GM21367 (cell line): ENCODE results near the gene IL17RE.
"Not testable (repeated sequence)": the region's sequence is repeated elsewhere in the genome, so short reads cannot be mapped to it uniquely, and the experiment has no call there.

Source experiments
- ATAC-seq: cut with Tn5 transposase; IDR thresholded peaks from one replicate; pipeline ENCODE4 v1.9.1; 2021; ENCODE audit not compliant: unreplicated experiment

IL17RE gene

DNA sequence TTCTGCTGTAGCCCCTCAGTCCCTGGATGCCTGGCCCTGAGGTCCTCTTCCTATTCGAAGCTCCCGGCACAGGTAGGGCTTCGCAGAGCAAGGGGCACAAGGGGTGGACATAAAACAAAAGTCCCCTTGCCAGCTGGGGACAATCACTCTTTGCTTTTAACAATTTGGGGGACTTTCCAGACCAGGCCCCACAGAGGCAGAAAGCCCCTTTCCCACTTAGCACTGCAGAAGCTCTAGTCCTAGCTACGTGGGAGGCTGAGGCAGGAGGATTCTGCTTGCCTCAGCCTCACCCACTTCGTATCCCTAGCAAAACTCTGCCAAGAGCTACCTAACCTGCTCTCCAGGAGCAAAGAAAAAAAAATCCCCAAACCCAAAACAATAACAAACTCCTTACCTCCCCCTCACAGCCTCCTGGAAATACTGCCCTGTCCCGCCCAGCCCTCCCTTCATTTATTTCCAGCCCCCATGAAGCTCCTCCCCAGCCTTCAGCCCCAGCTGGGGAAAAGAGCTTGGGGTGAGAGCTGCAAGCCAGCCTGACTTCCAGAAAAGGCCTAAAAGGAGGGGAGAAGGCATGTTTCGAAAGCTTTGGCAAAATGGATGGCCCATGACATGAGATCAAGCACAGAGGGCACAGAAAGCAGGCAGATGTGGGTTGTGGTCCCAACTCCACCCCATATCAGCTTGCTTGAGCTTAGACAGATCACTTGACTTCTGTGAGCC is 22.7 kb upstream of the IL17RE start, which contains the start of gene CIDEC:
Gene CIDEC (minus strand): TSS at position 424 of the 720 bp plus-strand sequence. CDS start 1,767 bp downstream, outside the sequence.
- ATAC-seq, result no peak

DNA sequence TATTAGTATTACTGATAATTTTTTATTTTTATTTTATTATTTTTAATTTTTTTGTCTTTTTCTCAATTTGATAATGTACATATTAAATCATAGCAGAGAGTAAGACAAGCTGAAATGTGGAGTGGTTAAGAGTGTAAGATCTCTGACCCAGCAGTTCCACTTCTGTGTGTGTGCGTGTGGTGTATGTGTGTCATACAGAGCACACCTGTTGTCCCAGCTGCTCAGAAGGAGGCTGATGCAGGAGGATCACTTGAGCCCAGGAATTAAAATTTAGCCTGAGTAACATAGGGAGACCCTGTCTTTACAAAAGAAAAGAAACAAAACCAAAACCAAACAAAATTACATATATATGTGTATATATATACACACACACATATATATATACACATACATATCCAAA is 21.2 kb upstream of the IL17RE start:
- no peak for ATAC-seq

DNA sequence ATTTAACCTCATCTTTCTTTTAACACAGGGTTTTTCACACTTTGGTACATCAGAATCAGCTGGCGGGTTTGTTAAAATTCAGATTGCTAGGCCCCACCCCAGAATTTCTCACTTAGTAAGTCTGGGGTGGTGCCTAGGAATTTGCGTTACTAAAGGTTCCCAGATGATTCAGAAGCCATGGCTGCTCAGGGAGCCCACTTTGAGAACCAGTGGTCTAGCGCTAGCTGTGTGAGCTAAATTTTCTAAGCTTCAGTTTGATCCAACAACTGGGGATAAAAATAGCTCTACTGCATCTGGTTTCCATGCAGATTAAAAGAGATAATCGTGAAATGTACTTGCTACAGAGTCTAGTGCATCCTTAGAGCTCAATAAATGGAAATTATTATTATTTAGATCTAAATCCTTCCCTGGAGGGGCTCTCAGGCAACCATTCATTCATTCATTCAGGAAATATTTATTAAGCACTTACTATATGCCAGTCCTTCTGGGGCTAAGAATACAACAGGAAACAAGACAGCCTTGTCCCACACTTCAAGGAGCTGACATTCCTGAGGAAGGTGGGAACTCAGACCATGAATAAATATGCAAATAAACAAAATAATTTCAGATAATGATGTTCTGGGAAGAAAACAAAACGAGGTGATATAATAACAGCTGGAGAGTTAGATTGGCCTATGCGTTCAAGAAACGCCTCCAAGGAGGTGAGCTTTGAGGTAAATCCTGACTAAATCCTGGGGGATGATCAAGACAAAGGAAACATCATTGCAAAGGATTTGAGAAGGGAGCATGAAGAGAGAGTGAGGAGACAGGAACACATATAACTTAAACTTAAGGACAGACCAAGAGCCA is 18.7 kb upstream of the IL17RE start:
- ATAC-seq, result no peak

DNA sequence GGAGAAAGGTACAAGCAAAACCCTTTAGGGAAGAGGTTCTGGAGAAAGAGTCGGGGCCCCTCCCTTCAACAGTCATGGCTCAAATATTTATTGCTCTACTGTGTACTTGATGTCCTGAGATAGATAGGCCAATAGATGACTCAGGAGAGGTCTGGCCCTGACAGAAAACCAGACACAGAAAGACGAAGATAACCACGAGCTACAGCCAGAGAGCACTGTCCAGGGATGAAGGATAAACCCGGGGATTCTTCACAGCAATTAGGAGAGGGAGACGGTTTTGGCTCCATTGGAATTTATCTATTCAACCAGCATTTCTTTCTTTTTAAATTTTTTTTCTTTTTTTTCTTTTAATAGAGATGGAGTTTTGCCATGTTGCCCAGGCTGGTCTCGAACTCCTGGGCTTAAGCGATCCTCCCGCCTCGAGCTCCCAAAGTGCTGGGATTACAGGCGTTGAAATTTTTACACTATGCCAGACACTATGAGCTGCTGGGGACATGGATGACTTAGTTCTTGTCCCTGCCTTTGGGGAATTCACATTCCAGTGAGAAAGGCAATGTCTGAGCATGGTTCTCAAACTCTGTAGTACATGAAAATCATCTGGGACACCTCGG is 18.0 kb upstream of the IL17RE start:
- ATAC-seq, result no peak

DNA sequence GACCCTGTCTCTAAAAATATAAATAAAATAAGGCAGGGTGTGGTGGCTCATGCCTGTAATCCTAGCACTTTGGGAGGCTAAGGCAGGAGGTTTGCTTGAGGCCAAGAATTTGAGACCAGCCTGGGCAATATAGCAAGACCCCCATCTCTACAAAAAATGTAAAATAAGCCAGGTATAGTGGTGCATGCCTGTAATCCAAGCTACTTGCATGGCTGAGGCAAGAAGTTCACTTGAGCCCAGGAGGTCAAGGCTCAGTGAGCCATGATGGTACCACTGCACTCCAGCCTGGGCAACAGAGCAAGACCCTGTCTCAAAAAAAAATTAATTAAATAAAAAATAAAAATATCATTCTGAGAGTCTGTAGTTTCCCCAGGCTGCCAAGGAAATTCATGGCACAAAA is 16.3 kb upstream of the IL17RE start:
- ATAC-seq, result no peak

DNA sequence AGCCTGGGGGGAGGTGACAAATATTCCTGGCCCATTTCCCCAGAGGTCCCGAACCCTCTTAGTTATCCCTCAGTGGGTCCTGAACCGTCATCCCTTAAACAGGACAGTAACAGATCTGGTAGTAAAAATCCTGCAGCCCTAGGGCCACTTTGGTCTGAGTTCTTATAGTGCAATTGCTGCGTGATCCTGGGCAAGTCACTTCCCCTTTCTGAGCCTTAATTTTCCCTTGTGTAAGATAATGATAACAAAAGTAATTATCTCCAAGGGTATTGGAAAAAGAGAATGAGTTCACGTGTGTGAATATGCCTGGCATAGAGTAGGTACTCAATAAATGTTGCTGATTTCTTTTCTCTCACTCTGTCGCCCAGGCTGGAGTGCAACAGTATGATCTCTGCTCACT is 15.2 kb upstream of the IL17RE start:
- ATAC-seq, result no peak

DNA sequence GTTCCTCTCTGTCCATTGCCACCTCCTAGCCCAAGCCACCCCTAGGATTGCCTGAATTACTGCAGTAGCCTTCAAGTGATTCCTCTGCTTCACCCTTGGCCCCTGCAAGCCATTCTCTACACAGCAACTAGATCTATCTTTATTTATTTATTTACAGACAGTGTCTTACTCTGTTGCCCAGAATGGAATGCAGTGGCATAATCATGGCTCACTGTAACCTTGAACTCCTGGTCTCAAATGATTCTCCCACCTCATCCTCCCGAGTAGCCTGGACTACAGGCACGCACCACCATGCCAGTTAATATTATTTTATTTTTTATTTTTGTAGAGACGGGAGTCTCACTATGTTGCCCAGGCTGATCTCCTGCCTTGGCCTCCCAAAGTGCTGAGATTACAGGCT is 14.1 kb upstream of the IL17RE start:
- no peak for ATAC-seq

DNA sequence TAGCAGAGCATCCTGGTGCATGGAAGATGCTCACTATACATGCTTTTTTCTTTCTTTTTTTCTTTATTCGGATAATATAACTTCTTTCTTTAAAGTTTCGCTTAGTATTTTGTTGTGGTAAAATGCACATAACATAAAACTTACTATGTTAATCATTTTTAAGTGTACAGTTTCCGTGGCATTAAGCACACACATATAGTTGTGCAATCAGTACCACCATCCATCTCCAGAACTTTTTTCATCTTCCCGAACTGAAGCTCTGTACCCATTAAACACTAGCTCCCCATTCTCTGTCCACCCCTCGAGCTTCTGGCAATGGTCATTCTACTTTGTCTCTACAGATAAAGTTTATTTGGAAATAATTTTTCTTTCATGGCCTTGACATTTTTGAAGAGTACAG is 13.2 kb upstream of the IL17RE start:
- ATAC-seq, result no peak

DNA sequence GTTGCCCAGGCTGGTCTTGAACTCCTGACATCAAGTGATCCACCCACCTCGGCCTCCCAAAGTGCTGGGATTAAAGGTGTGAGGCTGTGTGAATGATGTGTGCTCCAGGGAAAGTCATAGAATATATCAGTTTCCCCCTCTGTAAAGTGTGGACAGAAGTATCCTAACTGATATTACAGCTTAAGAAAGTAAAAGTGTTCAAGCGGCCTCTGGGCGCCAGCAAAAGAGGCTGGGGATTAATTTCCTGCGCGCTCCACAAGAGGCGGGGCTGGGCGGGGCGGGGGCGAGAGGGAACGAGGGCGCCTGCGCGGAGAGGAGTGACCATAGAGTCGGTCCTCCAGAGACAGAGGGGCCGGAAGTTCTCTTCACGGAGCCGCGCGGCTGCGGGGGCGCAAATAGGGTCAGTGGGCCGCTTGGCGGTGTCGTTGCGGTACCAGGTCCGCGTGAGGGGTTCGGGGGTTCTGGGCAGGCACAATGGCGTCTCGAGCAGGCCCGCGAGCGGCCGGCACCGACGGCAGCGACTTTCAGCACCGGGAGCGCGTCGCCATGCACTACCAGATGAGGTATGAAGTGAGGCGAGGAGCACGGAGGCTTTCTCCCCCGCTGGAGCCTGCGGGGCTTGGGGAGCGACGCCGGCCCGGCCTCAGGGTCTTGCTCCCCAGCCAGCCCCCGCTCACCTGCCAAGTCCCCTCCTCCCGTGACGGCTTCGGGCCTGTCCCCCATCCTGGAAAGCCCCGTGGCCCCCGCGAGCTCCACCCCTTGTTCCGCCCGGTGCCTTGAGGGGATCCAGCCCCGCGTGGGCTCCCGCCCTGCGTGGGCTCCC is 12.2 kb upstream of the IL17RE start, which contains the start of gene JAGN1:
Gene JAGN1 (plus strand): TSS at position 362 of the 823 bp plus-strand sequence. CDS start 113 bp downstream, at position 475.
- ATAC-seq, result peak; percentile 61

DNA sequence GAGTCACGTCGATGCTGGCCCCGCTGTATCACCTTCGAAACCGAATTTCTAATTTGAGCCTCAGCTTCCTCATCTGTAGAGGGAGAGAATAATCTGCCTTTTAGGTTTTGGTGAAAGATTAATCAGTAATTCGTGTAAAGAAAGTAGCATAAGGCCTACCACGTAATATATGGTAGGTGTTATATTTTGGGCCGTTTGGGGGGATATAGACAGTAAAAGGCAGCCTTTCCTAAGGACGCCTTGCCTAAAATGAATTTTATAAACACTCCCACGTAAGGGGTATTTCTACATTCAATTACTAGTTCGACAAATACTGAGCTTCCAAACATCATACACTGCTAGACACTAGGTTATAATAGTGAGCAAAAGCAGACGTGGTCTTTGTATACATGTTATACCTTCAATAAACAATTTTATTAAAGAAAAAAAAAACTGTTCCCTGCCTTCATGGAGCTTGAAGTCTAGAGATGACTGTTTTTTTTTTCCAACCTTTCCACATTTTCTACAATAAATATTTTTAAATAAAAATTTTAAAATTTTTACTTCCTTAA is 11.5 kb upstream of the IL17RE start:
- no peak for ATAC-seq

DNA sequence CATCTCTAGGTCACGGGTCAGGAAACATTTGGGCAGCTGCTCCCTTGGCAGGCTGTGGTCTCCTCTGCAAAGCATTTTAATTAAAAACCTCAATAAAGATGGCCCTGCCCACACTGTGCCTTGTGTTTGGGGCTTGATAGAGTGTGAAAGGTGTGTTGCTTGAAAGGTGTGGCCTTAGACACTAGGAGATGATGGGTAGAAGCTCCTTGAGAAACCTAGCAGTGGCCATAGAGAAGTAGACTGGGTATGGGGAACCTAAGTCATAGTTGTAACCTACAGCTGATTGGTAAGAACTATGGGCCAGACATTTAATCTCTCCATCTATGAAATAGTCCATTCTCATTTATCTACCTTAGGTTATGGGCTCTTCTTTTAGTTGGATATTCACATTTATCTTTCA is 8.9 kb upstream of the IL17RE start:
- no peak for ATAC-seq

DNA sequence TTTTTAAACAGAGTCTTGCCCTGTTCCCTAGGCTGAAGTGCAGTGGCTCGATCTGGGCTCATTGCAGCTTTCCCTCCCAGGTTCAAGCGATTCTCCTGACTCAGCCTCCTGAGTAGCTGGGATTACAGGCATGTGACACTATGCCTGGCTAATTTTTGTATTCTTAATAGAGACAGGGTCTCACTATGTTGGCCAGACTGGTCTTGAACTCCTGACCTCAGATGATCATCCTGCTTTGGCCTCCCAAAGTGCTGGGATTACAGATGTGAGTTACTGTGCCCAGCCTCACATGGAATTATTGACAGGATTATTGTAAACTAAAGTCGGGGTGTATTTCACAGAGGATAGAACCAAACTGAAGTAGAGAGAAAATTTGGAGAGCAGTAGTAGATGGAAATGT is 6.9 kb upstream of the IL17RE start:
- ATAC-seq, result not testable (repeated sequence)

DNA sequence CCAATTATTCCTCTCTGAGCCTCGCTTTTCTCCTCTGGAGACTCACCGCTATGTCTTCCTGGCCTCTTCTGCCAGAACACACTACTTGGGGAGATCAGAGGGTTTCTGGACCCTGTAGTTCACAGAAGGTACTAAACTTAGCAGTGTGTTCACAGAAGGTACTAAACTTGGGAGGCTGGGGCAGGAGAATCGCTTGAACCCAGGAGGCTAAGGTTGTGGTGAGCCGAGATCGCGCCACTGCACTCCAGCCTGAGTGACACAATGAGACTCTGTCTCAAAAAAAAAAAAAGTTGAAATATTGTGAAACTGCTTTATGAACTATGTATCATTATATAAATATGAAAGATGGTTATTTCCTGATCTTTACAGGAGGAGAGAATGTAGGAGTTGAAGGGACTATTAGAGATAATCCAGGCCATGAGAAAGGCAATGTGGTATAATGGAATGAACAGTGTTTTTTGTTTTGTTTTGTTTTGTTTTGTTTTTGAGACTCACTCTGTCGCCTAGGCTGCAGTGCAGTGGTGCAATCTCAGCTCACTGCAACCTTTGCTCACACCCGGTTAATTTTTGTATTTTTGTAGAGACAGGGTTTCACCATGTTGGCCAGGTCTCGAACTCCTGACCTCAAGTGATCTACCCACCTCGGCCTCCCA is 5.8 kb upstream of the IL17RE start:
- ATAC-seq, result not testable (repeated sequence)

DNA sequence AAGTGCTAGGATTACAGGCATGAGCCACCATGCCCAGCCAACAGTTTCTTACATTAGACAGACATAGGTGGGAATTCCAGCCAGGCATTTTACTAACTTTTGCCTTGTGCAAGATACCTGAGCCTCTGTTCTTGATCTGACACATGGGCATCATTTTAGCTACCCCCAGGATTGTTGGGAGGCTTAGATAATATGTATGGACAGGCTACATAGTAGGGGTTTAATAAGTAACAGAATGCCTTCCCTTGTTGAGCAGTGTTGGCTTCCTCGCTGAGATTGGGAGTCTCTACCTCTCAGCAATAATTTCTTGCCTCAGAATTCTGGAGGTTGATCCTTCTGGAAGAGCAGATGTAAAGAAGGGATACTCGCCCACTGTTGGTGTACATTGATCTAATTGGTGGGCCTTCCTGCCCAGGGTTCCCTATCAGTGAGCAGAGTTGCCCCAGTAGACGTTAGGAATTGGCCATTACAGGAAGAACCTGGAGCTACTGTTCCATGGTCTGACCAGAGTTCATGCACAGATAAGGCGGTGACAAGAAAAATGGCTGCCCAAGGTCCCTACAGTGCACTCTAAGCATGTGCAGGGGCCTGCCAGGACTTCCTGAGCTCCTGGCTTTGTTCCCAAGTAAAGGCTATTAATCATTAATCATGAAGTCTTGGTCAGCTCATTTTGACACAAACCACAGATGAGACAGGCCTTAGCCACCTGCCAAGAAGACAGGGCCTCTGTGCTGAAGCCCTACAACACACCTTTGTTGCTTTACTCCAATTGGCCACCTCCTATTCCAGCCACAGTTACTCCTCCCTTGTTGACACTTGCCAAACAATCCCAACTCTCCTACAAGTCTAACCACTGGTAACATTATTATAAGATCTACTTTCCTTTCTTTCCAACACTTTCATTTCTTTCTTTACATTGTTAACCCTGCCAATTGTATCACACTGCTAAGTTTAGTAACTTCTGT is 5.0 kb upstream of the IL17RE start:
- ATAC-seq, result no peak

DNA sequence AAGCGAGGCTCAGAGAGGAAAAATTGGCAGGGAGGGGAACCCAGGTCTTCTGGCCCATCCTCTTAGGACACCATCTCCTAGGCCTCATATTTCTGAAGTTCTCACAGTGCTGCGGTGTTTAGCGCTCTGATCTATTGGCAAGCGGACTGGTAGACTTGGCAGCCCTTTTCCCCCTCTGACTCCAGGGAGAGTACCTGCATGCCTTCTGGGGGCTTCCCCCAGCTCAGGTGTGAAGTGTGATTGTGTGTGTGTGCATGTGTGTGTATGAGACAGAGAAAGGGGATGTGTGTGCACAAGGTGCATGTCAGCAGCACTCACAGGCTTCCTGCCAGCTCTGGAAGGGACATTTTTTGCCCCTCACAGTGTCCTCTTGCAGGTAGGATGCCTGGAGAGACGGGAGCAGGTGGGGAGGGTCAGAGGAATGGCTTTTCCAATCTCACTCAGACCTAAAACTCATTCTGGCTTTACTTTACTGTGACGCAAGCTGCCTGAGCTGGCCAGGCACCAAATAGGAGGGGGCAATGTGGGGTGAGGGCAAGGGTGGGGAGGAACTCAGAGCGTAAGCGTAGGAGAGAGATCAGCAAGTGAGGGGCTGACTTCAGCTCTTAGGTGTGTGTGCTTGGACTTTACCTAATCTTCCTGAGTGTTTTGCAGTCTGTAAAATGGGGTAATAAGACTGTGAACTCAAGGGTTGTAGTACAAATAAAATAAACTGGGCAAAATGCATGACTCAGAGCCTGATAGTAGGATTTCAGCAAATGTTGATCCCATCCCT is 4.0 kb upstream of the IL17RE start:
- no peak for ATAC-seq

DNA sequence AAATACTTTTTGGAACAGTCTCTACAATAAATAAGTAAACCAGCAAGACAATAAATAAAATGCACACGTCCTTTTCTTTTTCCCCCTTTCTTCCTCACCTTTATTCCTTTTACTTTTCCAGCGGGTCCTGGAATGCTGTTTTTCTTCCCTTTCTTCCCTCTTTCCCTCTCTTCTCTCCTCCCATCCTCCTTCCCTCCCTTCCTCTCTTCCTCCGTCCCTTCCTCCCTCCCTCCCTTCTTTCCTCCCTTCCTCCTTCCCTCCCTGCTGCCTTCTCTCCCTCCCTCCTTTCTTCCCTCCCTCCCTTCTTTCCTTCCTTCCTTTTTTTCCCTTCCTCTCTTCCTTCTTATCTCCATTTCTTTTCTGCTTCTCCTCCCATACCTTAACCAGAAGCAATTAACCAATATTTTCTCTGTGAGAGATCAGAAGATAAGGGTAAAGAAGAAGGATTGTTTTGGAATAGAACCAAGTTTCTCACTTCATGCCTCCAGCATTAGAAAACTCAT is 3.3 kb upstream of the IL17RE start:
- ATAC-seq, result no peak

DNA sequence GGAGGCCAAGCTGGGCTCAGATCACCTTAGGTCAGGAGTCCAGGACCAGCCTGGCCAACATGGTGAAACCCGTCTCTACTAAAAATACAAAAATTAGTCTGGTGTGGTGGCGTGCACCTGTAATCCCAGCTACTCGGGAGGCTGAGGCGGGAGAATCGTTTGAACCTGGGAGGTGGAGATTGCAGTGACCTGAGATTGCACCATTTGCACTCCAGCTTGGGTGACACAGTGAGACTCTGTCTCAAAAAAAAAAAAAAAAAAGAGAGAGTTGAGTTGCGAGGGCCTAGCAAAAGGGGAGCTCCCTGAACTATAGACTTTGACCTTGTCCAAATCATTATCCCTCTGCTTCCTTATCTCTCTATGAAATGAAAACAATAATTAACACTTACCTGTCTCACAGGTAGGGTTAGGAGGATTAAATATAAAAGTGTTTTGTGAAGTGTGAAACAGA is 1.7 kb upstream of the IL17RE start:
- ATAC-seq, result not testable (repeated sequence)

DNA sequence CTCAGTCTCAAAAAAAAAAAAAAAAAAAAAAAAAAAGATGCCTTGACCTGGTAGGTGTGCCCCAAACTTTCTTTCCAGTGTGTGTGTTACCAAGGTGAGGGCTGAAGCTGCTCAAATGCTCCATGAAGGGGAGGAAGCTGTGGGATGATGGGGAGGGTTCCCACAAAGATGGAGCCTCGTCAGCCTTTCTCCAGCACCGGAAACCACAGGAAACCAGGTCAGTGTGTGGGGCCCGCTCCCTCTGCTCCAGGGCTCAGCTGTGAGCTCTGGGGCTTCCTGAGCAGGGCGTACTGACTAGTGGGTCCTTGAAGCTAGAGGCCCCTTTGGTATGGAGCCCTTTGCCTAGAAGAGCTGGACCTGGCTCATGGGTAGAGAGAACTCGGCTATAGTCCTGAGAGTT is 681 bp upstream of the IL17RE start:
- ATAC-seq, result no peak
